Fibroblast of peridontal ligament (primary cell): ENCODE data around the gene TAF1D.
A peak's percentile ranks its signal among the peaks of the same experiment; 100 is the strongest.
"Not testable (repeated sequence)": the region's sequence is repeated elsewhere in the genome, so short reads cannot be mapped to it uniquely, and the experiment has no call there.

ENCODE experiments used
- DNase-seq: peaks from one replicate; pipeline ENCODE4 v3.0.0-alpha.2; 2010; ENCODE audit errors: extremely low read depth

The TAF1D gene

DNA sequence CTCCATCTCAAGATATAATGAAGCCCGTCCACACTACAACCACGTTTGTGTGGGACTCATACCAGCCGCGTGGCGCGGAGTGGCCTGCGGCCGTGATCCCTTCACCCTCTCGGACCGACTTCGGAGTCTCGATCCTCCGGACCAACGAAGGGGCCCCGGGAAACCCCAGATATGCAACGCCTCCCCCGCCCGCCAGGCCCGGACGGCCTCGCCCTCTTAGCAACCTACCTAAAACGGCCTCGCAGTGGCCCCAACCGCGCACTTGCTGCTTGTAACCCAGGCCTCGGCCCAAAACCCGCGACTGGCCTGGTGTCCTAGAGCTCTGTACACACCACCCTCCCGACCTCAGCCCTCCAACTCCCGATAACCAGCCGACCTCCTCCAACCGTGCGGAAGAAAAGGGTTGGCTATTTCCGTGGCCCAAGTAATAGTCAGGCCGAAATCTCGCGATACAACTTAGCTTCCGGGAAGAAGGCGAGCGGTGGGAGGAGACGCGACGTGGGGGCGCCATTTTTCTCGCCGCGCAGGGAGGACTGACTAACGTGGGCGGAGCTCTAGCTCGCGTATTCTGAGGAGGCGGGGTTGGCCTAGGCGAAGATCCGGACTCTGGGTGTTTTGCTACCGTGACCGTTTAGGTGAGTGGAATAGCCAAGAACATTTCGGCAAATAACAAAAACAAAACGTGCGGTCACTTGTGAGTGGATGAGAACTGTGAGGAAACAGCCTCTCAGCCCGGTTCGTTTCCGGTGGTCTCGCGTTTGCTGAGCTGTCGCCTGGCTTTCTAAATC is at the start of gene TAF1D, which contains the start of gene C11orf54:
TAF1D (minus strand) TSS at position 402 of the 788 bp plus-strand sequence. CDS start 2,191 bp downstream, outside the sequence.
C11orf54 (plus strand) TSS at position 579 of the 788 bp plus-strand sequence. CDS start 5,722 bp downstream, outside the sequence.
- peak; percentile 98 for DNase-seq

- DNase-seq = no peak
Observed at GRCh38 chr11:93784935-93785360, 43.7 kb upstream of the TAF1D start.

GRCh38 chr11:93784145-93784934 is 43.0 kb upstream of the TAF1D start, which contains the start of gene MED17:
TSS of gene MED17 (plus strand) at chr11:93784282. CDS start at chr11:93784514, 232 bp downstream.
- DNase-seq = peak; percentile 90

DNA sequence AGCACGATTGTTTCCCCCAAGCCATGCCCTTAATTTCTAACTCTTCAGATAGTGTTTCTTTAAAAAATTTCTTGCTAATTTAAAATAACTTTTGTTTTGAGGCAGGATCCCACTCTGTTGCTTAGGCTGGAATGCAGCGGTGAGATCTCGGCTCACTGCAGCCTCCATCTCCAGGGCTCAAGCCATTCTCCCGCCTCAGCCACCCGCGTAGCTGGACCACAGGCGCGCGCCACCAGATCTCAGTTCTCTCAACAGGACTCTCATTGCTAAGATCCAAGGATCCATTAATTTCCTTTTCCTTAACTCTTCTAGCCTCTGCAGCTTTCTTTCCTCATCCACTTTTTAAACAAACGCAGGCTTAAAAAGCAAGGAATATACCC is 42.5 kb upstream of the TAF1D start:
- DNase-seq = no peak

GRCh38 chr11:93783362-93783761 is 42.1 kb upstream of the TAF1D start:
- no peak for DNase-seq

- DNase-seq = no peak
Observed at GRCh38 chr11:93775289-93775688, 34.0 kb upstream of the TAF1D start.

- DNase-seq = not testable (repeated sequence)
Observed at GRCh38 chr11:93774560-93774959, 33.3 kb upstream of the TAF1D start.

DNA sequence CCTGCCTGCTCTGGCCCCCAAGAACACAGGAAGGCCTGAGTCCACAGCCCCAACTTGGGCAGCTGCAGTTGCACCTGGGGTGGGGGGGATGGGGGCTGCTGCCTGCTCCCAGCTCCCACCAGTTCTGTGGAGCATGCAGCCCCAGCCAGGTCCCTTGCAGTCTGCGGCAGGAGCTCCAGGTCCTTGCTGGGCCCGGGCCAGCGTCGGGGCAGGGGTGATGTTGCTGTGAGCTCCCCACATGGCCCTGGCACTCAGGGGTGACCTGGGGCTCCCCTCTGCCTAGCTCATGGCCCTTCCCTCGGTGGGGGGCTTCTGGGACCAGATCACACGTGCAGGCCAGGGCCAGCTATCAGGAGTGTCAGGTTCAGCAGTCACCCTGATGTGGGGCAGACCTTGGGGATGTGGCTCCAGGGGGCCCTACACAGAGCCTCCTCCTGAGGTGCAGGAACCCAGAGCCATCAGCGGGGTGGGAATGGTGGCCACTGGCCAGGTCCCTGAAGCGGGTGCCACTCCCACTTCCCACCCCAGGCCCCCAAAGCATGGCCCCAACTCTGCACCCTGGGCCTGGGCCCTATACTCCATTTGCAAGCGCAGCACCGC is 32.4 kb upstream of the TAF1D start:
- DNase-seq = no peak

- no peak for DNase-seq
Observed at GRCh38 chr11:93773045-93773477, 31.8 kb upstream of the TAF1D start.

GRCh38 chr11:93772123-93772522 is 30.8 kb upstream of the TAF1D start:
- DNase-seq = no peak

GRCh38 chr11:93770160-93770559 is 28.9 kb upstream of the TAF1D start:
- no peak for DNase-seq

GRCh38 chr11:93767018-93767417 is 25.7 kb upstream of the TAF1D start:
- no peak for DNase-seq

DNA sequence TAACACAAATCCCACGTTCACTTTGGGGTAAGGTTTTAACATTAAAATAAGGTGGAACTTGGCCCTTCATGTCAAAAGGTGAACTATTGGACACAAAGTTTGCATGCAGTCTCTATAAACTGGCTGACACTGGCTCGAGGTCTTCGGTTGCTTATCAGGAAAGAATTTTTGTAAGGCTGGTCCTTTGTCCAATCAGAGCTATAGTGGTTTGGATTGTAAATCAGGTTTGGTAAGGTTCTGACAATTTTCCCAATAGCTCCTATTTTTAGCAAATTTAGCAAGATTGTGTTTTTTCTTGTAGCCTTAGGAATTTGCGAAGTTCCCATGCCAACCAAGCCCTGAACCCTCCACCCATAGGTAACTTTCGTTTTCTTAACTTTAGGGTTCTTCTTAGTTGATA is 25.2 kb upstream of the TAF1D start:
- peak; percentile 6 for DNase-seq

- DNase-seq = no peak
Observed at GRCh38 chr11:93765551-93765950, 24.3 kb upstream of the TAF1D start.

- DNase-seq = no peak
Observed at GRCh38 chr11:93761910-93762309, 20.6 kb upstream of the TAF1D start.

DNA sequence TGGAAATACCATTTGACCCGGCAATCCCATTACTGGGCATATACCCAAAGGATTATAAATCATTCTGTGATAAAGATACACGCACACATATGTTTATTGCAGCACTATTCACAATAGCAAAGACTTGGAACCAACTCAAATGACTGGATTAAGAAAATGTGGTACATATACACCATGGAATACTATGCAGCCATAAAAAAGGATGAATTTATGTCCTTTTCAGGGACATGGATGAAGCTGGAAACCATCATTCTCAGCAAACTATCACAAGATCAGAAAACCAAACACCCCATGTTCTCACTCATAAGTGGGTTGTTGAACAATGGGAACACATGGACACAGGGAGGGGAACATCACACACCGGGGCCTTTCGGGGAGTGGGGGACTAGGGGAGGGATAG is 17.8 kb upstream of the TAF1D start:
- DNase-seq = not testable (repeated sequence)

- DNase-seq = no peak
Observed at GRCh38 chr11:93757924-93758865, 16.9 kb upstream of the TAF1D start.

GRCh38 chr11:93757301-93757700 is 16.0 kb upstream of the TAF1D start:
- DNase-seq = no peak

DNA sequence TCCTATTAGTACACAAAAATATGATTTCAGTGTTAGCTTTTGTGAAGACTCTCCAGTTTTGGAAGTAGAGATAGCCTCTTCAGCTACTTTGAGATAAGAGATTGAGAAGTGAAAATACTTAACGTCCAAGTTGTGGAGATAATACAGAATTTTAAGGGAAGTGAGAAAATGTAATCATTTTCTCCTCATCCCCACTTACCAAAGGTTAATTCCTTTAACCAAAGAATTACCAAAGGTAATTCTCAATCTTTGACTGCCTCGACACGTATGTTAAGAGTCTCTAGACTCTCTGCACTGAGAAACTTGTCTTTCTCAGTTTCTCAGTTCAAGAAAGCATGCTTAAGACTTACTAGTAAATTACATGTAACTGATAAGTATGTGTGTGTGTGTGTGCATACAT is 15.5 kb upstream of the TAF1D start:
- no peak for DNase-seq

GRCh38 chr11:93753241-93753640 is 11.9 kb upstream of the TAF1D start:
- DNase-seq = no peak

- DNase-seq = no peak
Observed at GRCh38 chr11:93751001-93751400, 9.7 kb upstream of the TAF1D start.
